Measurements from ENCODE around the gene CNTN2.

Gene CNTN2

DNA sequence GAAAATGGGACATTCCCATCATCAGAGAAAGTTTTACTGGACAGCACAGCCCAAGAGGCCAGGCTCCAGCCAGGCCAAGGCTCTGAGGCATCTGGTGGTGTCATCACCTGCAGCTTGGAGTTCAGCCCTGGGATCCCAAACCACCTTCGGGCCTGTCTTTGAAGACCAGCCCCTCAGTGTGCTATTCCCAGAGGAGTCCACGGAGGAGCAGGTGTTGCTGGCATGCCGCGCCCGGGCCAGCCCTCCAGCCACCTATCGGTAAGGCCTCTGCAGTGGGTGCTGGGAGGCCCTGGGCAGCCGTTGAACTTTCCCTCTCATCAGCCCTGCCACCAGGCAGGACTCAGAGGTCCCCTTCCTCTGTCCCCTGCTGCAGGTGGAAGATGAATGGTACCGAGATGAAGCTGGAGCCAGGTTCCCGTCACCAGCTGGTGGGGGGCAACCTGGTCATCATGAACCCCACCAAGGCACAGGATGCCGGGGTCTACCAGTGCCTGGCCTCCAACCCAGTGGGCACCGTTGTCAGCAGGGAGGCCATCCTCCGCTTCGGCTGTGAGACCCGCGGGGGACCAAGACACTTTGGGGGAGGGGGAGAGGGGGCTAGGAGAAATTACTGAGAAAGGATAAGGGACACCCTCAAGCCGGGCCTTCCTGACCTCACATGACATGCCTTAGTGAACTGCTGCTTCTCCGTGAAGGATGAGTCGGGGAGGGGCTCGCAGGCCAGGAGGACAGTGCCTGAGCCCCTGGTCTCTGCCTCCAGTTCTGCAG, 15.0 kb downstream of the CNTN2 start:
- DNase-seq = no peak

DNA sequence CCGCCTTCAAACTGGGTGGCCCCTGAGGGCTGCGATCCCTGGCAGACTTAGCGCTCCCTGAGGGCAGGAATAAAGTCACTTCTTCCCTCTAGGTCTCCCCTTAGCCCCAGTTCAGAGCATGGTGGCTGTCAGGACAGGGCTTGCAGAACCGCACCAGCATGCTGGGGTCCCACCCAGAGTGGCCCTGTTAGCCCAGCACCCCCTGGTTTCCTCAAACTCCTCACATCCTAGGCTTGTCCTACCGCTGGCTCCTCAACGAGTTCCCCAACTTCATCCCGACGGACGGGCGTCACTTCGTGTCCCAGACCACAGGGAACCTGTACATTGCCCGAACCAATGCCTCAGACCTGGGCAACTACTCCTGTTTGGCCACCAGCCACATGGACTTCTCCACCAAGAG, 15.8 kb downstream of the CNTN2 start:
- DNase-seq = no peak

DNA sequence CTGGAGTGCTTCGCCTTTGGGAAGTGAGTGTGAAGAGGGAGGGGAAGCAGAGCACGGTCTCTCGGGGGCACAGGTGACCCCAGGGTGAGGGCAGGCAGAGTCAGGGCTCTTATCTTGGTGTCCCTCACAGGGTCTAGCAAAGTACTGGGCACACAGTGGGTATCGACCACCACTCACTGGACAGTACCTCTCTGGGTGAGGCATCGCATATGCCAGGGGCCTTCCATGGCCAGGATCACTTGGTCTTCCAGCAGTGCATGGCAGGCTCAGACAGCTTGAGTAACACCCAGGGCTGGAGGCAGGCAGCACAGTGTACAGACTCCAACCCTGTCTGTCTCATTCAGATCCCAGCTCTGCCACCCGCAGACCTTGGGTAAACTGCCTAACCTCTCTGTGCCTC, 16.6 kb downstream of the CNTN2 start:
- DNase-seq = no peak

DNA sequence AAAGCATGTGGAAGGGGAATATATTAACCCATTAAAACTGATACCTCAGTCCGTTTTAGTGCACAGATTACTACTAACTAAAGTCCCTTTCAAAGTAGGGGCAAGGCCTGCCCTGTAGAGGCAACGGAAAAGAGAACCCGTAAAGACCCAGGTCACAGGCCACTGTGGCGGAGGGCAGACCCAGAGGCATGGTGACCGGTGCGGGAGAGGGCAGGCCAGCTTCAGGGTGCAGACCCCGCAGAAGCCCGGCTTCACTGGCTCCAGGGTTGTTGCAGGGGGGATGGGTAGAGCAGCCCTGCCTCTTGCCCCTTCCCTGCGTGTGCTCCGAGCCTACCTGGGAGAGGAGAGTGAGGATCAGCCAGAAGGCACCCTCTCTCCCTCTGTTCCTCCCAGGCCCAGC, 17.7 kb downstream of the CNTN2 start:
- DNase-seq = no peak

DNA sequence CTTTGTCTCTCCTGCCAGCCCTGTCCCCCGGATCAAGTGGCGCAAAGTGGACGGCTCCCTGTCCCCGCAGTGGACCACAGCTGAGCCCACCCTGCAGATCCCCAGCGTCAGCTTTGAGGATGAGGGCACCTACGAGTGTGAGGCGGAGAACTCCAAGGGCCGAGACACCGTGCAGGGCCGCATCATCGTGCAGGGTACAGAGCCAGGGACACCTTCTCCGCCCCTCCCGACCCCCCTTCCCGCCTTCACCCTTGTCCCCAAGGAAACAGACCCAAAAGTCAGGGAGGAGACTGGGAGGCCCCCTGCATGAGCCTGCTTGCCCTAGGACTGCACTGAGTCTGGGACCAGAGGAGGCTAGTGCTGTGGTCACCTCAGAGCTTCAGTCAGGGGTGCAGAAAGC, 18.2 kb downstream of the CNTN2 start:
- DNase-seq = no peak

- DNase-seq = peak; percentile 85
Measured at GRCh38 chr1:205061665-205062069, 18.7 kb downstream of the CNTN2 start.

- DNase-seq = no peak
Measured at GRCh38 chr1:205062319-205062718, 19.3 kb downstream of the CNTN2 start.

DNA sequence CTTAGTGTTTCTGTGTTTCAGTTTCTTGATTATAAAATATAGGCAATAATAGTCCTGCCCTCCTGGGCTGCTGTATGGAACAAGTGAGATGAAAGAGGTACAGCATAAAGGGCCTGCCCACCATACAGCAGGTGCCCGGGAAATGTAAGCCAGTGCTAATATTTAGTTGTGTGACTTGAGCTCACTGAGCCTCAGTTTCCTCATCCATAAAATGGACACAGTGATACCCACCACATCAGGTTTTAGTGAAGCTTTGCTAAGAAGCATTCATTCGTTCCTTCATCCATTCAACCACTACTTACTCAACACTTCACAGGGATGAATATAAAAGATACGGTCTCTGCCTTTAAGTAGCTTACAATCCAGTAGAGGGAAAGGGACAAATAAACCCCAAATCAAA, 19.9 kb downstream of the CNTN2 start:
- DNase-seq = no peak

- DNase-seq = no peak
Measured at GRCh38 chr1:205064301-205064700, 21.3 kb downstream of the CNTN2 start.

DNA sequence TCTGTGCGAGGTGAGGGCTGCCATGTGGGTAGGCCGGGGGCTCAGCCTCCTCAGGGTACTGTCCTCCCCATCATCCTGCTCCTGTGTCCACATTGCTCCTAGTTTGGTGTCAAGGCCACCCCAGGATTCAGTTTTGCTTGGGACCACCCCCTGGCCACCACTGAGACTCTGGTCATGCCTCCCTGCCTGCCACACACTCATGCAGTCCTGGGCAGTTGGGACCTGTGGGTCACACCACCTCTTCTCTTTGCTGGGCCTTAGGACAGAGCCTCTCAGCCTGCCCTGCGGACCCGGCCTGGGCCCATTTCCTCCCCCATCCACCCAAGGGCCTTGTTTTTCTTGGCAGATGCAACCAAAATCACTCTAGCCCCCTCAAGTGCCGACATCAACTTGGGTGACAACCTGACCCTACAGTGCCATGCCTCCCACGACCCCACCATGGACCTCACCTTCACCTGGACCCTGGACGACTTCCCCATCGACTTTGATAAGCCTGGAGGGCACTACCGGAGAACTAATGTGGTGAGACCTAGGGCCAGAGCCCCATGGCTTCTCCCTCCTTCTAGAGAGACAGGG, 21.8 kb downstream of the CNTN2 start:
- DNase-seq = no peak

DNA sequence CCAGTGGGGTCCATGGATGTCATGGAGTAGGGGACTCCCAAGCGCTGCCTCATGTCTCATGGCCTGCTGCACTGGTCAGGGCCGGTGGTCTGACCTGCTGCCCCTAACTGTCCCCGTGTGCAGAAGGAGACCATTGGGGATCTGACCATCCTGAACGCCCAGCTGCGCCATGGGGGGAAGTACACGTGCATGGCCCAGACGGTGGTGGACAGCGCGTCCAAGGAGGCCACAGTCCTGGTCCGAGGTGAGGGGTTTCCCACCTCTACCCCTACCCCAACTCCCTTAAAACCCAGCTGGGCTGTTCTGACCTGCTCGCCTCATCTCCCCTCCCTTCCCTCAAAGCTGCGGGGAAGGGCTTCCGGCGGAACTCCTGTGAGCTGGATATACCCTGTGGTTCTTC, 22.7 kb downstream of the CNTN2 start:
- no peak for DNase-seq

DNA sequence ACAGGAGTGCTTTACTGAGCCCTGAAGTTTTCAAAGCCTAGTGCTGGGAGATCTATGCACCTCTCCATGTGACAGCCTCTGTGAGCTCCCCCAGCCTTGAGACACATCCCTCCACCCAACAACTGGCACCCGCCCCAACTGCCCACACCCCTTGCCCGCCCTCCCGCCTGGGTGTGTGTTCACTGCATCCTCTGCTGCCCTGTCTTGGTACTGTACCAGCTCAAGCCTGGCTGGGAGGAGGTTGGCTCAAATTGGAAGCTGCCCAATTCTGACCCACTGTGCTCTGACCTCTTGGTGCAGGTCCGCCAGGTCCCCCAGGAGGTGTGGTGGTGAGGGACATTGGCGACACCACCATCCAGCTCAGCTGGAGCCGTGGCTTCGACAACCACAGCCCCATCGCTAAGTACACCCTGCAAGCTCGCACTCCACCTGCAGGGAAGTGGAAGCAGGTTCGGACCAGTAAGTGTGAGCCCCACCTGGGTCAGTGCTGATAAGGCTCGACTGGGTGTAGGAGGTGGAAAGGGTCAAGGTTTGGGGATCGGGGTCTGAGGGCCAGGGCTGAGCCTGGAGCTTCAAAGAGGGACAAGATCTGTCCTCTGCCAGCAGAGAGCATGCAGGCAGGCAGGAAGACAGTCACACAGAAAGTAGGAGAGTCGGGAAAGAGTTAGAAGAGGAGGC, 23.3 kb downstream of the CNTN2 start:
- no peak for DNase-seq

DNA sequence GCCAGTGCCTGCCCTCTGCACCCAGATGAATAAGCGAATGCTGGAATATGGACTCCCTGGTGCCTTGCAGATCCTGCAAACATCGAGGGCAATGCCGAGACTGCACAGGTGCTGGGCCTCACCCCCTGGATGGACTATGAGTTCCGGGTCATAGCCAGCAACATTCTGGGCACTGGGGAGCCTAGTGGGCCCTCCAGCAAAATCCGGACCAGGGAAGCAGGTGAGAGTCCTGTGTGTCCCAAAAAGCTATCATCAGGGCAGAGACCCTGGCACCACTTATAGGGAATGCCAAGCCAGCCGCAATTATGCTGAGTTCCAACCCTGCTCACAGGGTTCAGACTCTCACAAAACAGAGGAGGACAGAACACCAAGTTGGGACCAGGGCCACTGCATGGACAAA, 24.0 kb downstream of the CNTN2 start:
- no peak for DNase-seq

DNA sequence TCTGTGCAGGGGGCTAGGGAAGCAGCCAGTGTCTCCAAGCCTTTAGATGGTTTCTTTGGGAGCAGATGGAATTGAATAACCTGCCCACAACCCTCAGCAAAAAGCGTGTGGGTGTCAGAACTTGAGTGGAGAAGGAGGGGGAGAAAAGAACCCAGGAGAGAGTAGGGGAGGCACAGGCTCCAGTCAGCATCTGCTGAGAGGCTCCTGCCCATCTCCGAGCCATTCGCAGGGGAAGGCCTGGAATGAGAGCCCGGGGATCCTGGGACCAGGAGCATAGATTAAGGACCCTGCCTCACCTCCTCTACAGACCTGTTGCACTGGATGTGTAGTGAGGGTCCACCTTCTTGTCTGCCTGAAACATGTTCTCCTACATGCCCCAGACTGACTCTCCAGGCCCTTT, 25.0 kb downstream of the CNTN2 start:
- DNase-seq = no peak

DNA sequence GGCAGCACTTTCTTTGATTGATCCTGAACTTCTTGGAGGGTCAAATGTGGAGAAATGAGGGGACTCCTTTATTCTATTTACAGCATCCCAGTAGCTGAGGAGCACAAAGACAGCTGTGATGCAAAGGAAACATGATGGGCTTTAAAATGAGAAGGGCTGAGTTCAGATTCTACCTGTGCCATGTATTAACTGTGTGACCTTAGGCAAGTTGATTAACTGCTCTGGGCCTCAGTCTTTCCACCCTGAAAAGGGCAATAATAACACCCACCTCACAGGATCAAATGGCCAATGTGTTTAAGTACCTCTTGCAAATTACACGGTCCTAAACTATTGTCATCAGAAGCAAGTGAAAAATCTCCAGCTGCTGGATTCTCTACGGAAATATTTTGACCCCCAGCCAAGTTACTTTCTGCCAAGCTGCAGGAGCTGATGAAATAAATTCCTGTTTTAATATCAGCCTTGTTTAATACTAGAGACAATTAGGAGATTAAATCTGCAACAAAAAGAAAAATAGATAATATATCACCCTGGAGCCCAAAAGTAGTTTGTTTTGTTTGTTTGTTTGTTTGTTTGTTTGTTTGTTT, 25.5 kb downstream of the CNTN2 start:
- DNase-seq = no peak

GRCh38 chr1:205069371-205070125, 26.5 kb downstream of the CNTN2 start:
- DNase-seq = no peak

DNA sequence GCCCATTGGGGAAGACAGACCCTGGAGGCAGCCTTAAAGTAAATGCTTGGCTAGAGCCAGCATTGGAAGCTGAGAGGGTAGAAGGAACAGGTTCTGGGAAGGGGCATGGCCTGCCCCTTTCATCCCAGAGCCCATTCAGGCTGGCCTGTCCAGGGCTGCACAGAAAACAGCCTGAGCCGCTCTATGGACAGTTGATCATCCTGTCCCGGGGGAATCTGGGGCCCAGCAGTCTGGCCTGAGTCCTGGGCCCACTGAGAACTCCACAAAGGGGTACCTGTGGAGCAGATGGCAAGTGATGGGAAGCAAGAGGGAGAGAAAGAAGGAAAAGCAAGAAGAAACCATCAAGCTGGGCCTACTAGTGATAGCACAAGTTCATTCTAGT, 28.0 kb downstream of the CNTN2 start:
- no peak for DNase-seq

GRCh38 chr1:205071801-205072200, 28.8 kb downstream of the CNTN2 start:
- DNase-seq = no peak

- no peak for DNase-seq
Measured at GRCh38 chr1:205072286-205072685, 29.3 kb downstream of the CNTN2 start.

DNA sequence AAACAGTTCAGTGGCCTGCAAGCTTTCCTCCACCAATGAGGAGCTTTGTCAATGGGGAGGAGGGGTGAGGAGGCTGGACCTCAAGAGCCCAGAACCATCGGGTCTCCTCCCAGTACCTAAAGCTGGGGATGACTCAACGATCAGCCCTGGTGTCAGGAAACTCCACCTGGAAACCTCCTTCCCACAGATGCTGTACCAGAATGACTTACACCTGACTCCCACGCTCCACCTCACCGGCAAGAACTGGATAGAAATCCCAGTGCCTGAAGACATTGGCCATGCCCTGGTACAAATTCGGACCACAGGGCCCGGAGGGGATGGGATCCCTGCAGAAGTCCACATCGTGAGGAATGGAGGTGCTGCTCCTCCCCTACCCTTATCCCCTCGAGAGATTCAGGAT, 29.9 kb downstream of the CNTN2 start:
- DNase-seq = no peak

DNA sequence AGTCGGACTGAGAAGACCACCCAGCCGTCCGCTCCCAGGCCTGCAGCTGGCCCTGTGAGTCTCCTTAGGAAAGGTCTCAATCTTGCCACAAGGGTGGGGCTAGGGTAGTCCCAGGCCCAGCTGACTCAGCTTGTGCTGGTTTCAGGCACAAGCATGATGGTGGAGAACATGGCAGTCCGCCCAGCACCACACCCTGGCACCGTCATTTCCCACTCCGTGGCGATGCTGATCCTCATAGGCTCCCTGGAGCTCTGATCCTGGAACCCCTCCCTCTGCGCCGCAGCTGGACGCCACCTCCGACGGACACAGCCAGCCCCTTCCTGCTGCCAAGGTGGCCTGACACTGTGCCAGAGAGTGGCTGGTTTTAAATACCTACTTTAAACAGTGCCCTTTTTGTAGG, 30.5 kb downstream of the CNTN2 start:
- peak; percentile 42 for DNase-seq

GRCh38 chr1:205074084-205074483, 31.1 kb downstream of the CNTN2 start:
- no peak for DNase-seq

- no peak for DNase-seq
Measured at GRCh38 chr1:205074513-205074912, 31.5 kb downstream of the CNTN2 start.

Data from left hindlimb (tissue), 1 donor.